H1 (cell line): ENCODE measurements around the gene SH2B3.

Experiments
- CHD2 ChIP-seq: IDR thresholded peaks from 2 replicates; pipeline ENCODE4 v1.6.1; 2012; ENCODE audit warnings: low read length, improper control_type of control experiment
- EZH2 ChIP-seq: fragments of 200-600 bp; sonication (generic); IDR thresholded peaks from 2 replicates; pipeline ENCODE4 v1.7.1; 2012; ENCODE audit warnings: low read depth, mild to moderate bottlenecking, moderate library complexity, low read length, inconsistent platforms; ENCODE audit not compliant: severe bottlenecking
- HDAC2 ChIP-seq, 2 experiments: fragments of 300-600 bp in 1 of 2; sonication (generic) in 1 of 2; IDR thresholded peaks; 2 replicates each; pipeline ENCODE4 v1.6.1; 2011 to 2012; ENCODE audit warnings: low read depth in 2 of 2, low read length in 2 of 2, mild to moderate bottlenecking in 2 of 2, moderate library complexity in 2 of 2, borderline replicate concordance in 1 of 2, inconsistent platforms in 1 of 2
- POLR2A ChIP-seq, 2 experiments: IDR thresholded peaks; 1 replicate in 1 of 2; 2 replicates in 1 of 2; pipeline ENCODE4 v1.6.1; 2011; ENCODE audit warnings: low read depth in 2 of 2, low read length in 2 of 2, mild to moderate bottlenecking in 2 of 2; ENCODE audit errors: control extremely low read depth in 1 of 2
- RXRA ChIP-seq: IDR thresholded peaks from 2 replicates; pipeline ENCODE4 v1.6.1; 2011; ENCODE audit warnings: low read depth, mild to moderate bottlenecking, low read length, moderate library complexity; ENCODE audit not compliant: insufficient read depth

DNA sequence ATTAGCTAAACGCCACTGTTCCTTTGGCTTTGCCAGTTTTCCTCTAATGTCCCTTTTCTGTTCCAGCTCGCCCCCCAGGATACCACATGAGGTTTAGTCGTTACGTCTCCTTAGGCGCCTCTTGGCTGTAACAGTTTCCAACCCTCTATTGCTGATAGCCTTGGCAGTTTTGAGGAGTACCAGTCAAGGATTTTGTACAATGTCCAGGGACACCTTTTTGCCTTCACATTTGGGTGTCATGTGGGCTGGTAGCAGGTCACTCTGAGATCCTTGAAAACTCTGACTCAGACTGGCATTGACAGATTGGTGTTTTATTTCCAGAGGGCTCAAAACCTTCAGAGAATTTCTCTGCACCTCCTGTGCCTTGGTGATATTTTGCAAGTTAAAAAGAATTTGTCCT lies 14.1 kb downstream of the SH2B3 start:
- TF ChIP-seq RXRA (no peak), EZH2 (no peak), HDAC2 (IDR thresholded peaks at IDR 0.05; ENCODE audit: borderline replicate concordance in 1 of 2, low read depth in 2 of 2, low read length in 2 of 2) (no peak), CHD2 (no peak), POLR2A (IDR thresholded peaks at IDR 0.05; ENCODE audit: control extremely low read depth in 1 of 2, low read depth in 2 of 2, low read length in 2 of 2) (no peak)
